PC-9 (cell line): Measurements from ENCODE around the gene FAAH.

Source experiments
- CTCF ChIP-seq: fragments of 200-600 bp; sonication (generic); conservative IDR thresholded peaks from 2 replicates; pipeline ENCODE4 v1.6.1; 2017; ENCODE audit warnings: mixed run types, antibody characterized with exemption, mild to moderate bottlenecking, moderate library complexity
- EZH2 ChIP-seq: fragments of 200-600 bp; sonication (generic); IDR thresholded peaks from 2 replicates; pipeline ENCODE4 v1.8.0; 2017; ENCODE audit warnings: antibody characterized with exemption, low read depth

GRCh38 chr1:46372431-46372830 is 21.7 kb upstream of the FAAH start:
- TF ChIP-seq EZH2 (no peak), CTCF (no peak)
